Measurements from ENCODE around the gene CD52.

Gene CD52

GRCh38 chr1:26315874-26316850 lies 1.6 kb upstream of the CD52 start:
- no peak for TF ChIP-seq POLR2A (IDR thresholded peaks at IDR 0.05; ENCODE audit: low read depth, low read length)
- no peak for TF ChIP-seq POU2F2 (IDR thresholded peaks at IDR 0.05; ENCODE audit: low read depth, low read length)
- TF ChIP-seq SPI1 (IDR thresholded peaks at IDR 0.05; ENCODE audit: low read depth, low read length): no peak
- no peak for TF ChIP-seq PAX5 (IDR thresholded peaks at IDR 0.05; ENCODE audit: insufficient read depth, low read length, severe bottlenecking)
- TF ChIP-seq POLR2AphosphoS5 (IDR thresholded peaks at IDR 0.05; ENCODE audit: low read depth, low read length): no peak
- TF ChIP-seq TAF1 (IDR thresholded peaks at IDR 0.05; ENCODE audit: low read depth, low read length): no peak
- FAIRE-seq: peak; percentile 78

GRCh38 chr1:26317146-26317545 lies 612 bp upstream of the CD52 start:
- TF ChIP-seq POU2F2 (IDR thresholded peaks at IDR 0.05; ENCODE audit: low read depth, low read length) (no peak), SPI1 (IDR thresholded peaks at IDR 0.05; ENCODE audit: low read depth, low read length) (peak; percentile 91)
- DNase-seq (ENCODE audit: insufficient read length, low spot score) (no peak), FAIRE-seq (peak; percentile 45)

More at GRCh38 chr1:26315874-26316850, 1.6 kb upstream of the CD52 start:
- no peak for DNase-seq (ENCODE audit: insufficient read length, low spot score)

- no peak for DNase-seq (ENCODE audit: insufficient read length, low spot score)
- no peak for TF ChIP-seq POLR2AphosphoS5 (IDR thresholded peaks at IDR 0.05; ENCODE audit: low read depth, low read length)
- TF ChIP-seq TAF1 (IDR thresholded peaks at IDR 0.05; ENCODE audit: low read depth, low read length): no peak
- no peak for TF ChIP-seq POU2F2 (IDR thresholded peaks at IDR 0.05; ENCODE audit: low read depth, low read length)
- 0 out of 2 replicates have a peak, but pooled peaks have one; percentile 9 for TF ChIP-seq POLR2A (IDR thresholded peaks at IDR 0.05; ENCODE audit: low read depth, low read length)
- no peak for TF ChIP-seq PAX5 (IDR thresholded peaks at IDR 0.05; ENCODE audit: insufficient read depth, low read length, severe bottlenecking)
- peak; percentile 71 for TF ChIP-seq SPI1 (IDR thresholded peaks at IDR 0.05; ENCODE audit: low read depth, low read length)
- peak; percentile 95 for FAIRE-seq
These were observed 743 bp downstream of the CD52 start for GRCh38 chr1:26318338-26319064.

DNA sequence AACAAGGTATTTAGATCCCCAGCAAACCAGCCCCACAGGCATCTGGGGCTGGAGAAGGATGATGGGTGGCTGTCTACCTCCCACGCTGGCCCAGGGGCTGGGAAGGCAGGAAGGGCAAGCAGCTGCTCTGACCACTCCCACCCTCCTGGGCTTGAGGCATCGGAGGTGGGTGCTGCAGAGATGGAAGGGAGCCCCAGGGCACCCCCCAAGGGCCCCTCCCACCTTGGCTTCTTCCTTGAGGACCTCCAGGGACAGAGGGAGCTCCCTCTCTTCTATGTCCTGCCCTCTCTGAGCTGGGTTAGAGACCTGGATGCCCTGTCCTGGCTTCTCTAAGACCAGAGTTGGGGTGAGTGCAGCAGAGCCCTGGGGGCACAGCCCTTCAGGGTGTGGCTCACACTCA lies 3.1 kb downstream of the CD52 start:
- no peak for DNase-seq (ENCODE audit: insufficient read length, low spot score)
- no peak for TF ChIP-seq POLR2A (IDR thresholded peaks at IDR 0.05; ENCODE audit: low read depth, low read length)
- TF ChIP-seq PAX5 (IDR thresholded peaks at IDR 0.05; ENCODE audit: insufficient read depth, low read length, severe bottlenecking): no peak
- no peak for TF ChIP-seq POU2F2 (IDR thresholded peaks at IDR 0.05; ENCODE audit: low read depth, low read length)
- TF ChIP-seq SPI1 (IDR thresholded peaks at IDR 0.05; ENCODE audit: low read depth, low read length): no peak
- TF ChIP-seq POLR2AphosphoS5 (IDR thresholded peaks at IDR 0.05; ENCODE audit: low read depth, low read length): no peak
- no peak for TF ChIP-seq TAF1 (IDR thresholded peaks at IDR 0.05; ENCODE audit: low read depth, low read length)
- no peak for FAIRE-seq

DNA sequence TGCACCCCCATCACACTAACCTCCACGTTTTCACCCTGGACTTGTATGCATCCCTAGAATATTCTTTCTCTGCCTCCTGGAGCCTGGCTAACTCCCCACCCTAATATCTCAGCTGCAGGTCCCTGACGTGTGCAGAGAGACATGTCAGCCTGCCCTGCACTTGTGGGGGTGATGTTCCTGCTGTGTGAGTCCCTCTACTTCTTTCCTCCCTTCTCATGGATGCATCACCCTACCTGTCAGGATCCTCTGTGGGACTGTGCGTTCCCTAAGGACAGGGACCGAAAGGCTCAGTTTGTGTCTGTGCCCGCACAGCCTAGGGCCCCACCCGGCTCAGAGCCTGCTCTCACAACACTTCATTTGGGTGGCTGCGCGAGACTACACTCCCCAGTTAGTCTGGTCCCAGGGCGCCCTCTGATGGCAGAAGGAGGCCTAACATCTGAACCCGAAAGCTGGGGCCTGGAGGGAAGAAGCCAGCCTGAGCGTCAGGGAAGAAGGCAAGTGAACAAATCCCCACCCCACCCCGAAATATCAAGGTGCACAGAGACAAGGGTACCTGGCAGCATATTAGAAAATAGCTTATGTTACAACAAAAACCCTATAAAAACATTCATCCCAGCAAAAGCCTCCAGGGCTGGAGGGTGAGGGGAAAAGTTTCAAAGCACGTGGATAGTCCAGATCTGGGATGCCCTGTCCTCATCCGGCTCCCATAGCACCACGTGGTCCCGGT lies 3.7 kb downstream of the CD52 start:
- FAIRE-seq (peak; percentile 95), DNase-seq (ENCODE audit: insufficient read length, low spot score) (peak; percentile 86)

GRCh38 chr1:26322042-26322331 lies 4.2 kb downstream of the CD52 start:
- TF ChIP-seq TAF1 (IDR thresholded peaks at IDR 0.05; ENCODE audit: low read depth, low read length): no peak
- no peak for TF ChIP-seq POU2F2 (IDR thresholded peaks at IDR 0.05; ENCODE audit: low read depth, low read length)
- no peak for TF ChIP-seq POLR2A (IDR thresholded peaks at IDR 0.05; ENCODE audit: low read depth, low read length)
- no peak for TF ChIP-seq SPI1 (IDR thresholded peaks at IDR 0.05; ENCODE audit: low read depth, low read length)
- no peak for TF ChIP-seq POLR2AphosphoS5 (IDR thresholded peaks at IDR 0.05; ENCODE audit: low read depth, low read length)
- TF ChIP-seq PAX5 (IDR thresholded peaks at IDR 0.05; ENCODE audit: insufficient read depth, low read length, severe bottlenecking): no peak
- DNase-seq (ENCODE audit: insufficient read length, low spot score) (no peak), FAIRE-seq (no peak)

More for the DNA sequence above, 3.7 kb downstream of the CD52 start:
- no peak for TF ChIP-seq SPI1 (IDR thresholded peaks at IDR 0.05; ENCODE audit: low read depth, low read length)
- 0 out of 2 replicates have a peak, but pooled peaks have one; percentile 25 for TF ChIP-seq POU2F2 (IDR thresholded peaks at IDR 0.05; ENCODE audit: low read depth, low read length)
- TF ChIP-seq TAF1 (IDR thresholded peaks at IDR 0.05; ENCODE audit: low read depth, low read length): no peak
- TF ChIP-seq POLR2AphosphoS5 (IDR thresholded peaks at IDR 0.05; ENCODE audit: low read depth, low read length): no peak

DNA sequence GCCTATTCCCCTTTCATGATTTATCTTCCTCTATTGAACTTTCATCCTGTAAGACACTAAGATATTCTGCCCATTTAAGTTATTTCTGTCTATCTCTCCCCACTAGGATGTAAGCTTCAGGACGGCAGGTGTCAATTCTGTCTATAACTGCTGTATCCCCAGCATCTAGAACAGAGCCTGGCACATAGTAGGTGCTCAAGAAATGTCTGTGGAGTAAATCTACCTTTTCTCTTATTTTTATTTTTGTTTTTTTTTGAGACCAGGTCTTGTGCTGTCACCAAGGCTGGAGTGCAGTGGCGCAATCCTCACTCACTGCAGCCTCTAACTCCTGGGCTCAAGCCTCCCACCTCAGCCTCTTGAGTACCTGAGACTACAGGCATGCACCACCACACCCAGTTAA lies 5.6 kb downstream of the CD52 start:
- FAIRE-seq: no peak
- DNase-seq (ENCODE audit: insufficient read length, low spot score): no peak
- no peak for TF ChIP-seq POLR2AphosphoS5 (IDR thresholded peaks at IDR 0.05; ENCODE audit: low read depth, low read length)
- TF ChIP-seq PAX5 (IDR thresholded peaks at IDR 0.05; ENCODE audit: insufficient read depth, low read length, severe bottlenecking): no peak
- TF ChIP-seq TAF1 (IDR thresholded peaks at IDR 0.05; ENCODE audit: low read depth, low read length): no peak
- TF ChIP-seq SPI1 (IDR thresholded peaks at IDR 0.05; ENCODE audit: low read depth, low read length): no peak
- TF ChIP-seq POU2F2 (IDR thresholded peaks at IDR 0.05; ENCODE audit: low read depth, low read length): no peak
- TF ChIP-seq POLR2A (IDR thresholded peaks at IDR 0.05; ENCODE audit: low read depth, low read length): no peak

DNA sequence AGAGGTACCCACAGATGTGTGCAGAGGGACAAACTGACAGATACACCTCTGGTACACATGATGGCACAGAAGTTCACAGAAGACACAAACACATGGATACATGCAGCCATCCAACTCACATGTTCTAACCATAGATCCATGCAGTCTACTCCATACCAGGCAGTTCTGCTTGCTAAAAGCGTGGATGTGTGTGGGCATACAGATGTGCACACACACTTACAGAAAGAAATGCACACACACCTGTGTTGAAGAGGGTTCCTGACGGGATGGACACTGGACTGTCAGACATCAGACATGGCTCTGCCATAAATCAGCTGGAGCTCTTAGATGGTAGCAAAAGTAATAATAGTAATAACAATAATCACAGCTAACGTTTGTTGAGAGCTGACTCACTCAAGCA lies 6.8 kb downstream of the CD52 start:
- peak; percentile 41 for FAIRE-seq
- TF ChIP-seq POLR2A (IDR thresholded peaks at IDR 0.05; ENCODE audit: low read depth, low read length) (no peak), POLR2AphosphoS5 (IDR thresholded peaks at IDR 0.05; ENCODE audit: low read depth, low read length) (no peak), SPI1 (IDR thresholded peaks at IDR 0.05; ENCODE audit: low read depth, low read length) (no peak), POU2F2 (IDR thresholded peaks at IDR 0.05; ENCODE audit: low read depth, low read length) (no peak), PAX5 (IDR thresholded peaks at IDR 0.05; ENCODE audit: insufficient read depth, low read length, severe bottlenecking) (no peak), TAF1 (IDR thresholded peaks at IDR 0.05; ENCODE audit: low read depth, low read length) (no peak)
- DNase-seq (ENCODE audit: insufficient read length, low spot score): no peak

- DNase-seq (ENCODE audit: insufficient read length, low spot score) (no peak), FAIRE-seq (no peak)
- TF ChIP-seq POLR2AphosphoS5 (IDR thresholded peaks at IDR 0.05; ENCODE audit: low read depth, low read length) (no peak), POLR2A (IDR thresholded peaks at IDR 0.05; ENCODE audit: low read depth, low read length) (no peak), SPI1 (IDR thresholded peaks at IDR 0.05; ENCODE audit: low read depth, low read length) (no peak), POU2F2 (IDR thresholded peaks at IDR 0.05; ENCODE audit: low read depth, low read length) (no peak), TAF1 (IDR thresholded peaks at IDR 0.05; ENCODE audit: low read depth, low read length) (no peak)
These were observed 10.2 kb downstream of the CD52 start for GRCh38 chr1:26327956-26328362.
